K562 (cell line): ENCODE measurements around the gene CDK9. TPM values are rescaled to one million over a fixed set of nuclear protein-coding genes. Genes with fewer than 3 reads are reported as not detected.

Source experiments
- ERF ChIP-seq: fragments of 450-650 bp; formaldehyde crosslinking; IDR thresholded peaks from 2 replicates; pipeline ENCODE4 v1.4.0; 2020; ENCODE audit warnings: mild to moderate bottlenecking, mixed read lengths
- GABPB1 ChIP-seq: sonication (generic); formaldehyde crosslinking; IDR thresholded peaks from 2 replicates; pipeline ENCODE4 v1.8.0; 2022; ENCODE audit warnings: mild to moderate bottlenecking, missing genetic modification reagents
- GTF2A2 ChIP-seq: IDR thresholded peaks from 2 replicates; pipeline ENCODE4 v1.6.1; 2016; ENCODE audit warnings: mild to moderate bottlenecking, missing genetic modification characterization, missing compliant biosample characterization
- HNRNPLL ChIP-seq: fragments of 200-400 bp; formaldehyde crosslinking; IDR thresholded peaks from 2 replicates; pipeline ENCODE4 v1.6.1; 2017; ENCODE audit warnings: low read length, low read depth, mild to moderate bottlenecking; ENCODE audit not compliant: poor library complexity, severe bottlenecking
- KLF6 ChIP-seq: fragments of 250-450 bp; sonication (Bioruptor Pico); IDR thresholded peaks from 2 replicates; pipeline ENCODE4 v1.4.0; 2020; ENCODE audit warnings: mild to moderate bottlenecking, moderate library complexity, borderline replicate concordance
- MYC ChIP-seq, 2 experiments: fragments of 250-450 bp in 1 of 2; sonication (Bioruptor Pico) in 1 of 2; IDR thresholded peaks; 2 replicates each; pipeline versions ENCODE4 v1.5.1 to v1.6.1; 2012 to 2021; ENCODE audit warnings: low read depth in 2 of 2, borderline replicate concordance in 1 of 2, improper control_type of control experiment in 1 of 2, low read length in 1 of 2, mild to moderate bottlenecking in 1 of 2, moderate library complexity in 1 of 2
- ZFPM2 ChIP-seq: fragments of 250-450 bp; sonication (Bioruptor Pico); IDR thresholded peaks from 2 replicates; pipeline ENCODE4 v1.5.1; 2022; ENCODE audit warnings: mild to moderate bottlenecking
- ZNF212 ChIP-seq: fragments of 450-650 bp; formaldehyde crosslinking; IDR thresholded peaks from 2 replicates; pipeline ENCODE4 v1.4.0; 2020; ENCODE audit warnings: mild to moderate bottlenecking
- polyA plus RNA-seq, 8 experiments: library from polyadenylated mRNA; depleted of rRNA in 4 of 8; stranded (reverse) in 5 of 8; unstranded in 3 of 8; fragments of >200 nt; fragmentation: Nextera tagmentation in 2 of 8; fragmentation: Illumina TruSeq in 1 of 8; extraction: Ambion mirVana in 2 of 8; extraction: Trizol in 1 of 8; gene quantifications; 2 replicates each; pipeline versions ENCODE4 v1.2.1 to v1.2.3, GENCODE V29; 2011 to 2014; ENCODE audit warnings: inconsistent platforms in 1 of 8, missing spikeins in 1 of 8
- total RNA-seq, 7 experiments: library from RNA; depleted of rRNA in 6 of 7; stranded (reverse); fragments of >200 nt in 6 of 7; fragmentation: Illumina TruSeq in 2 of 7; extraction: Trizol in 2 of 7; gene quantifications; 2 replicates each; pipeline versions ENCODE4 v1.2.1 to v1.2.3, GENCODE V29; 2011 to 2021; ENCODE audit warnings: low replicate concordance in 1 of 7
- TF ChIP-seq, protein P1 (sequence below): fragments of 450-650 bp; IDR thresholded peaks from 2 replicates; pipeline ENCODE4 v1.6.1; 2016; ENCODE audit warnings: mild to moderate bottlenecking, moderate library complexity
- TF ChIP-seq, protein P2 (sequence below): fragments of 450-650 bp; conservative IDR thresholded peaks from 2 replicates; pipeline ENCODE4 v1.6.1; 2016; ENCODE audit warnings: missing genetic modification characterization, low read depth, mild to moderate bottlenecking, missing compliant biosample characterization, moderate library complexity
- TF ChIP-seq, protein P3 (sequence below): fragments of 200-800 bp; sonication (Bioruptor generic); IDR thresholded peaks from 2 replicates; pipeline ENCODE4 v1.6.1; 2017; ENCODE audit warnings: missing genetic modification characterization, missing compliant biosample characterization

CDK9 gene
- total and polyA plus RNA-seq, 9 of the 15 experiments (the other 6 are each of a cell fraction or from before 2014, with no cell fraction given): 4.2 to 78.6 (median 33.0) TPM

DNA sequence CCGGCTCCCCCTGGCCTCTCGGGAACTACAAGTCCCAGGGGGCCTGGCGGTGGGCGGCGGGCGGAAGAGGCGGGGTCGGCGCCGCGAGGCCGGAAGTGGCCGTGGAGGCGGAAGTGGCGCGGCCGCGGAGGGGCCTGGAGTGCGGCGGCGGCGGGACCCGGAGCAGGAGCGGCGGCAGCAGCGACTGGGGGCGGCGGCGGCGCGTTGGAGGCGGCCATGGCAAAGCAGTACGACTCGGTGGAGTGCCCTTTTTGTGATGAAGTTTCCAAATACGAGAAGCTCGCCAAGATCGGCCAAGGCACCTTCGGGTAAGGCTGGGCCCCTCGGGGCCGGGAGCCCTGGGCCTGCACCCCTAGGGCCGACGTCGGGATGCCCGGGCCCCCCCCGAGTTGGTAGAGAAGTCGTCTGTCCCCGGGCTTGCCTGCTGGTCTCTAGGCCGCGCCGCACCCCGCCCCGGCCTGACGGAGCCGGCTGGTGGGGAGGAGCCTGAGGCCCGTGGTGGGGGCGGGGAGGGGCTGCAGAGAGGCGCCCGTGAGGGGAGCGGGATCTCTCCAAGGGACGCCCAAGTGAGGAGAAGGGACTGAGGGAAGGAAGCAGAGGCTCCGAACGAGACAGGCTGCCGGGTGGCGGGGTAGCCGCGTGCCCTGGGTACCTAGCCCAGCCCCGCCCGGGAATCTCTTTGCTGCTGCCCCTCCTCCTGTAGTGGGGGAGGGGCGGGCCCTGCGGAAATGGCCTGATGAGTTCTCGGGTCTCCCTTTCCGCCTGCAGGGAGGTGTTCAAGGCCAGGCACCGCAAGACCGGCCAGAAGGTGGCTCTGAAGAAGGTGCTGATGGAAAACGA, at the start of gene CDK9 (continued):
- TF ChIP-seq, protein P1, sequence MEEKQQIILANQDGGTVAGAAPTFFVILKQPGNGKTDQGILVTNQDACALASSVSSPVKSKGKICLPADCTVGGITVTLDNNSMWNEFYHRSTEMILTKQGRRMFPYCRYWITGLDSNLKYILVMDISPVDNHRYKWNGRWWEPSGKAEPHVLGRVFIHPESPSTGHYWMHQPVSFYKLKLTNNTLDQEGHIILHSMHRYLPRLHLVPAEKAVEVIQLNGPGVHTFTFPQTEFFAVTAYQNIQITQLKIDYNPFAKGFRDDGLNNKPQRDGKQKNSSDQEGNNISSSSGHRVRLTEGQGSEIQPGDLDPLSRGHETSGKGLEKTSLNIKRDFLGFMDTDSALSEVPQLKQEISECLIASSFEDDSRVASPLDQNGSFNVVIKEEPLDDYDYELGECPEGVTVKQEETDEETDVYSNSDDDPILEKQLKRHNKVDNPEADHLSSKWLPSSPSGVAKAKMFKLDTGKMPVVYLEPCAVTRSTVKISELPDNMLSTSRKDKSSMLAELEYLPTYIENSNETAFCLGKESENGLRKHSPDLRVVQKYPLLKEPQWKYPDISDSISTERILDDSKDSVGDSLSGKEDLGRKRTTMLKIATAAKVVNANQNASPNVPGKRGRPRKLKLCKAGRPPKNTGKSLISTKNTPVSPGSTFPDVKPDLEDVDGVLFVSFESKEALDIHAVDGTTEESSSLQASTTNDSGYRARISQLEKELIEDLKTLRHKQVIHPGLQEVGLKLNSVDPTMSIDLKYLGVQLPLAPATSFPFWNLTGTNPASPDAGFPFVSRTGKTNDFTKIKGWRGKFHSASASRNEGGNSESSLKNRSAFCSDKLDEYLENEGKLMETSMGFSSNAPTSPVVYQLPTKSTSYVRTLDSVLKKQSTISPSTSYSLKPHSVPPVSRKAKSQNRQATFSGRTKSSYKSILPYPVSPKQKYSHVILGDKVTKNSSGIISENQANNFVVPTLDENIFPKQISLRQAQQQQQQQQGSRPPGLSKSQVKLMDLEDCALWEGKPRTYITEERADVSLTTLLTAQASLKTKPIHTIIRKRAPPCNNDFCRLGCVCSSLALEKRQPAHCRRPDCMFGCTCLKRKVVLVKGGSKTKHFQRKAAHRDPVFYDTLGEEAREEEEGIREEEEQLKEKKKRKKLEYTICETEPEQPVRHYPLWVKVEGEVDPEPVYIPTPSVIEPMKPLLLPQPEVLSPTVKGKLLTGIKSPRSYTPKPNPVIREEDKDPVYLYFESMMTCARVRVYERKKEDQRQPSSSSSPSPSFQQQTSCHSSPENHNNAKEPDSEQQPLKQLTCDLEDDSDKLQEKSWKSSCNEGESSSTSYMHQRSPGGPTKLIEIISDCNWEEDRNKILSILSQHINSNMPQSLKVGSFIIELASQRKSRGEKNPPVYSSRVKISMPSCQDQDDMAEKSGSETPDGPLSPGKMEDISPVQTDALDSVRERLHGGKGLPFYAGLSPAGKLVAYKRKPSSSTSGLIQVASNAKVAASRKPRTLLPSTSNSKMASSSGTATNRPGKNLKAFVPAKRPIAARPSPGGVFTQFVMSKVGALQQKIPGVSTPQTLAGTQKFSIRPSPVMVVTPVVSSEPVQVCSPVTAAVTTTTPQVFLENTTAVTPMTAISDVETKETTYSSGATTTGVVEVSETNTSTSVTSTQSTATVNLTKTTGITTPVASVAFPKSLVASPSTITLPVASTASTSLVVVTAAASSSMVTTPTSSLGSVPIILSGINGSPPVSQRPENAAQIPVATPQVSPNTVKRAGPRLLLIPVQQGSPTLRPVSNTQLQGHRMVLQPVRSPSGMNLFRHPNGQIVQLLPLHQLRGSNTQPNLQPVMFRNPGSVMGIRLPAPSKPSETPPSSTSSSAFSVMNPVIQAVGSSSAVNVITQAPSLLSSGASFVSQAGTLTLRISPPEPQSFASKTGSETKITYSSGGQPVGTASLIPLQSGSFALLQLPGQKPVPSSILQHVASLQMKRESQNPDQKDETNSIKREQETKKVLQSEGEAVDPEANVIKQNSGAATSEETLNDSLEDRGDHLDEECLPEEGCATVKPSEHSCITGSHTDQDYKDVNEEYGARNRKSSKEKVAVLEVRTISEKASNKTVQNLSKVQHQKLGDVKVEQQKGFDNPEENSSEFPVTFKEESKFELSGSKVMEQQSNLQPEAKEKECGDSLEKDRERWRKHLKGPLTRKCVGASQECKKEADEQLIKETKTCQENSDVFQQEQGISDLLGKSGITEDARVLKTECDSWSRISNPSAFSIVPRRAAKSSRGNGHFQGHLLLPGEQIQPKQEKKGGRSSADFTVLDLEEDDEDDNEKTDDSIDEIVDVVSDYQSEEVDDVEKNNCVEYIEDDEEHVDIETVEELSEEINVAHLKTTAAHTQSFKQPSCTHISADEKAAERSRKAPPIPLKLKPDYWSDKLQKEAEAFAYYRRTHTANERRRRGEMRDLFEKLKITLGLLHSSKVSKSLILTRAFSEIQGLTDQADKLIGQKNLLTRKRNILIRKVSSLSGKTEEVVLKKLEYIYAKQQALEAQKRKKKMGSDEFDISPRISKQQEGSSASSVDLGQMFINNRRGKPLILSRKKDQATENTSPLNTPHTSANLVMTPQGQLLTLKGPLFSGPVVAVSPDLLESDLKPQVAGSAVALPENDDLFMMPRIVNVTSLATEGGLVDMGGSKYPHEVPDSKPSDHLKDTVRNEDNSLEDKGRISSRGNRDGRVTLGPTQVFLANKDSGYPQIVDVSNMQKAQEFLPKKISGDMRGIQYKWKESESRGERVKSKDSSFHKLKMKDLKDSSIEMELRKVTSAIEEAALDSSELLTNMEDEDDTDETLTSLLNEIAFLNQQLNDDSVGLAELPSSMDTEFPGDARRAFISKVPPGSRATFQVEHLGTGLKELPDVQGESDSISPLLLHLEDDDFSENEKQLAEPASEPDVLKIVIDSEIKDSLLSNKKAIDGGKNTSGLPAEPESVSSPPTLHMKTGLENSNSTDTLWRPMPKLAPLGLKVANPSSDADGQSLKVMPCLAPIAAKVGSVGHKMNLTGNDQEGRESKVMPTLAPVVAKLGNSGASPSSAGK: no peak
- 0 out of 2 replicates have a peak, but pooled peaks have one; percentile 59 for TF ChIP-seq ERF (CRISPR knock-in tag)
- TF ChIP-seq, protein P2, sequence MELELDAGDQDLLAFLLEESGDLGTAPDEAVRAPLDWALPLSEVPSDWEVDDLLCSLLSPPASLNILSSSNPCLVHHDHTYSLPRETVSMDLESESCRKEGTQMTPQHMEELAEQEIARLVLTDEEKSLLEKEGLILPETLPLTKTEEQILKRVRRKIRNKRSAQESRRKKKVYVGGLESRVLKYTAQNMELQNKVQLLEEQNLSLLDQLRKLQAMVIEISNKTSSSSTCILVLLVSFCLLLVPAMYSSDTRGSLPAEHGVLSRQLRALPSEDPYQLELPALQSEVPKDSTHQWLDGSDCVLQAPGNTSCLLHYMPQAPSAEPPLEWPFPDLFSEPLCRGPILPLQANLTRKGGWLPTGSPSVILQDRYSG (tag): no peak
- TF ChIP-seq ZFPM2 (CRISPR knock-in tag): no peak
- TF ChIP-seq MYC (IDR thresholded peaks at IDR 0.05; ENCODE audit: low read depth, low read length): peak; percentile 69
- peak; percentile 49; the same call in 1 of the 2 replicates for TF ChIP-seq MYC (CRISPR knock-in tag; IDR thresholded peaks at IDR 0.05; ENCODE audit: borderline replicate concordance, low read depth)
- TF ChIP-seq GTF2A2: no peak
- TF ChIP-seq, protein P3, sequence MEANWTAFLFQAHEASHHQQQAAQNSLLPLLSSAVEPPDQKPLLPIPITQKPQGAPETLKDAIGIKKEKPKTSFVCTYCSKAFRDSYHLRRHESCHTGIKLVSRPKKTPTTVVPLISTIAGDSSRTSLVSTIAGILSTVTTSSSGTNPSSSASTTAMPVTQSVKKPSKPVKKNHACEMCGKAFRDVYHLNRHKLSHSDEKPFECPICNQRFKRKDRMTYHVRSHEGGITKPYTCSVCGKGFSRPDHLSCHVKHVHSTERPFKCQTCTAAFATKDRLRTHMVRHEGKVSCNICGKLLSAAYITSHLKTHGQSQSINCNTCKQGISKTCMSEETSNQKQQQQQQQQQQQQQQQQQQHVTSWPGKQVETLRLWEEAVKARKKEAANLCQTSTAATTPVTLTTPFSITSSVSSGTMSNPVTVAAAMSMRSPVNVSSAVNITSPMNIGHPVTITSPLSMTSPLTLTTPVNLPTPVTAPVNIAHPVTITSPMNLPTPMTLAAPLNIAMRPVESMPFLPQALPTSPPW (CRISPR knock-in tag): peak; percentile 87
- TF ChIP-seq GABPB1 (CRISPR knock-in tag): peak; percentile 86
- TF ChIP-seq ZNF212 (CRISPR knock-in tag): no peak
- TF ChIP-seq KLF6 (CRISPR knock-in tag): 0 out of 2 replicates have a peak, but pooled peaks have one; percentile 29
- no peak for TF ChIP-seq HNRNPLL
